Panc1 (cell line): Measurements from ENCODE around the gene ASMT.

ENCODE experiments used
- POLR2AphosphoS5 ChIP-seq: IDR thresholded peaks from 2 replicates; pipeline ENCODE4 v1.6.1; 2012; ENCODE audit warnings: mild to moderate bottlenecking, low read depth, low read length, moderate library complexity
- TCF7L2 ChIP-seq: IDR thresholded peaks from 2 replicates; pipeline ENCODE4 v1.6.1; 2011; ENCODE audit warnings: mild to moderate bottlenecking, low read depth, low read length, inconsistent platforms
- TF ChIP-seq, protein P1 (sequence below): fragments of 450-650 bp; IDR thresholded peaks from 2 replicates; pipeline ENCODE4 v1.5.1; 2017; ENCODE audit warnings: mild to moderate bottlenecking

DNA sequence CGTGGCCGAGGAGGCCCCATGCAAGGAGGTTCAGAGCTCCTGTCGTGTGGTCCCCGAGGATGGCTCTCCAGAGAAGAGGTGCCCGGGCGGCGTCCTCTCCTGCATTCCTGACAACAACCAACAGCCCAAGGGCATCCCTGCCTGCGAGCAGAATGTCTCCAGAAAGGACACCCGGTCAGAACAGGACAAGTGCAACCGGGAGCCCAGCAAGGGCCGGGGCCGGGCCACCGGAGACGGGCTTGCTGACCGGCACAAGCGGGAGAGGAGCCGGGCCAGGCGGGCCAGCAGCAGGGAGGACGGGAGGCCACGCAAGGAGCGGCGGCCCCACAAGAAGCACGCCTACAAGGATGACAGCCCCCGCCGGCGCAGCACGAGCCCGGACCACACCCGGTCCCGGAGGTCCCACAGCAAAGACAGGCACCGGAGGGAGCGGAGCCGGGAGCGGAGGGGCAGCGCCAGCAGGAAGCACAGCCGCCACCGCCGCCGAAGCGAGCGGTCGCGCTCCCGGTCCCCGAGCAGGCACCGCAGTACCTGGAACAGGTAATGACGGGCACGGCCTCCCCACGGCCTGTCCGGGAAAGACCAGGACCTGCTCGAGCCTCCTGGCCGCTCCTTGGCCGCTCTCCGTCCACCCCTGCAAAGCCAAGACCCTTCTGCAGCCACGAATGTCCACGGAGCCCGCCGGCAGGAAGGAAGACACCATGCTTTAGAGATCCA is 13.7 kb upstream of the ASMT start:
- TF ChIP-seq, protein P1, sequence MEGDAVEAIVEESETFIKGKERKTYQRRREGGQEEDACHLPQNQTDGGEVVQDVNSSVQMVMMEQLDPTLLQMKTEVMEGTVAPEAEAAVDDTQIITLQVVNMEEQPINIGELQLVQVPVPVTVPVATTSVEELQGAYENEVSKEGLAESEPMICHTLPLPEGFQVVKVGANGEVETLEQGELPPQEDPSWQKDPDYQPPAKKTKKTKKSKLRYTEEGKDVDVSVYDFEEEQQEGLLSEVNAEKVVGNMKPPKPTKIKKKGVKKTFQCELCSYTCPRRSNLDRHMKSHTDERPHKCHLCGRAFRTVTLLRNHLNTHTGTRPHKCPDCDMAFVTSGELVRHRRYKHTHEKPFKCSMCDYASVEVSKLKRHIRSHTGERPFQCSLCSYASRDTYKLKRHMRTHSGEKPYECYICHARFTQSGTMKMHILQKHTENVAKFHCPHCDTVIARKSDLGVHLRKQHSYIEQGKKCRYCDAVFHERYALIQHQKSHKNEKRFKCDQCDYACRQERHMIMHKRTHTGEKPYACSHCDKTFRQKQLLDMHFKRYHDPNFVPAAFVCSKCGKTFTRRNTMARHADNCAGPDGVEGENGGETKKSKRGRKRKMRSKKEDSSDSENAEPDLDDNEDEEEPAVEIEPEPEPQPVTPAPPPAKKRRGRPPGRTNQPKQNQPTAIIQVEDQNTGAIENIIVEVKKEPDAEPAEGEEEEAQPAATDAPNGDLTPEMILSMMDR = no peak
- no peak for TF ChIP-seq POLR2AphosphoS5
- TF ChIP-seq TCF7L2 = no peak
